ENCODE measurements around the gene EIPR1. TPM values are rescaled to one million over a fixed set of nuclear protein-coding genes. Genes with fewer than 3 reads are reported as not detected.

Gene EIPR1
- total and polyA plus RNA-seq, 5 donors from 2014 or later = 26.6 to 44.8 (median 33.7) TPM

DNA sequence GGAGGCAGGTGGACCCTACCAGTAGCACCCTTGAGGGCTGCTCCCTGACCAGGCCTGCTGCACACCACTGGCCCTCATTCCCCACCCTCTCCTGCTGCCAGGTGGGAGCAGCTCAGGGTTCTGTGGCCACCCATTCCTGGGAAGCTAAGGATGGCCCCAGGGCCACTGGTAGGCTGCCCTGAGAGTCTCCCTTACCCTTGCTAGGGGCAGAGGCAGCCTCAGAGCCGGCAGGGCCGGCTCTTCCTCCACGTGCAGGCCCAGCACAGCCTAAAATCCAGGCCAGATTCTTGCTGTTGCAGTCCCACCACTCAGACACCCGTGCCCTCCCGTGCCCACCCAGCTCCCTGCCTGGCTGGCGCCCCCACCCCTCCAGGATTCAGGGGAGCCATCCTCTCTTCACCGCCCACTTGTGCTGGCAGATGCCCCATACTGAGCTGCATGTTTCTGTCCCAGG is 199.0 kb downstream of the EIPR1 start:
- Mint-ChIP-seq H3K36me3 (peaks cover 10% of the 10 kb centered on the region), H3K4me3 (no peak overlapping the region), H3K4me1 (peaks cover 0 to 6% (median 0%) of the 10 kb centered on the region in 4 donors), H3K27me3 (no peaks in the 10 kb centered on the region), H3K27ac (no peak overlapping the region), H3K9me3 (no peaks in the 10 kb centered on the region)
- Histone ChIP-seq H3K9me3 (ENCODE audit: control insufficient read depth in 2 of 2, low read length in 2 of 2) (no peaks in the 10 kb centered on the region), H3K27me3 (ENCODE audit: control insufficient read depth, insufficient read depth, low read length) (no peaks in the 10 kb centered on the region), H3K27ac (ENCODE audit: insufficient read depth, low read length, poor library complexity, severe bottlenecking) (no peak overlapping the region), H3K4me3 (ENCODE audit: low read depth, low read length) (no peak overlapping the region), H3K36me3 (ENCODE audit: control insufficient read depth, insufficient read depth, low read length) (no peaks in the 10 kb centered on the region), H3K4me1 (ENCODE audit: control insufficient read depth, insufficient read depth, low read length, poor library complexity, severe bottlenecking) (no peaks in the 10 kb centered on the region)
- no peak for ATAC-seq (ENCODE audit: low read depth in 2 of 2)
- no peak for DNase-seq

DNA sequence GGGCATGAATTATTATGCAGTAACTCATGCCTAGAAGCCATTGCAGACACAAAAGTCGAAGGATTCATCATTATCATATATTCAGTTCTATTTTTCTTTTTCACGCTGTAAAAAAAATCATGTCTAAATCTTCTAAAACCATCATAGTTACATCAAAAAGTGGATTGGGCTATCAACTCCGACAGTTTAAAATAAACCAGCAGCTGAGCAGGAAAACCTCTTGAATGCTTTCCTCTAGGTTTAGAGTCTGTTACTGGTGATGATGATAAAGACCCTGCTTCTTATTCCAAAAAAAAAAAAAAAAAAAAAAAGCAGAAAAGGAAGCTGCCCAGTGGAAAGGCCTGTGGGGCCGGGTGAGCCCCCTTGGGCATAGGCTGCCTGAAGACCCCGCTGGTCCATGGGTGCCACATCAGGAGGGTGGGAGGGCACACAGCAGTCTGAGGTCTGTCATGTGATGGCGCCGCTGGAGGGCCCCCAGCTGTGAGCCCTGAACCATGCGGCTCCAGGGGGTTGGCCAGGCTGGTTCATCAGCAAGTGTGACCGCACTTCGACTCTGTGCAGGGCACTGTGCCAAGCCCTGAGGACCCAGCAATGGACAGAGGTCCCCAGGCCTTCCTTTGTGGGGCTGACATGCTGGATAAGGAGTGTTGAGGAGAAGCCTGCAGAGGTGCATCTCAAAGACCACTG is 199.6 kb downstream of the EIPR1 start:
- Histone ChIP-seq H3K9me3 (ENCODE audit: control insufficient read depth in 2 of 2, low read length in 2 of 2) (no peaks in the 10 kb centered on the region), H3K4me1 (ENCODE audit: control insufficient read depth, insufficient read depth, low read length, poor library complexity, severe bottlenecking) (no peaks in the 10 kb centered on the region), H3K4me3 (ENCODE audit: low read depth, low read length) (no peak overlapping the region), H3K27me3 (ENCODE audit: control insufficient read depth, insufficient read depth, low read length) (no peaks in the 10 kb centered on the region), H3K27ac (ENCODE audit: insufficient read depth, low read length, poor library complexity, severe bottlenecking) (no peak overlapping the region), H3K36me3 (ENCODE audit: control insufficient read depth, insufficient read depth, low read length) (no peaks in the 10 kb centered on the region)
- Mint-ChIP-seq H3K36me3 (peaks cover 15% of the 10 kb centered on the region), H3K4me1 (peaks cover 0 to 6% (median 0%) of the 10 kb centered on the region in 4 donors), H3K27me3 (no peaks in the 10 kb centered on the region), H3K4me3 (no peak overlapping the region), H3K9me3 (no peaks in the 10 kb centered on the region), H3K27ac (peak overlapping the region; percentile 22 to 86 (median 58))
- ATAC-seq (ENCODE audit: low read depth in 2 of 2) = no peak
- no peak for DNase-seq

GRCh38 chr2:3176869-3177255 is 200.8 kb downstream of the EIPR1 start:
- H3K4me3 Mint-ChIP-seq = no peak overlapping the region
- H3K27ac Mint-ChIP-seq = peak overlapping the region in 1 of 3 donors; percentile 86
- peaks cover 0 to 6% (median 0%) of the 10 kb centered on the region in 4 donors for H3K4me1 Mint-ChIP-seq
- H3K9me3 Mint-ChIP-seq = no peaks in the 10 kb centered on the region
- Histone ChIP-seq H3K4me1 (ENCODE audit: control insufficient read depth, insufficient read depth, low read length, poor library complexity, severe bottlenecking) (no peaks in the 10 kb centered on the region), H3K4me3 (ENCODE audit: low read depth, low read length) (no peak overlapping the region), H3K27ac (ENCODE audit: insufficient read depth, low read length, poor library complexity, severe bottlenecking) (no peak overlapping the region), H3K36me3 (ENCODE audit: control insufficient read depth, insufficient read depth, low read length) (peaks cover 7% of the 10 kb centered on the region), H3K9me3 (ENCODE audit: control insufficient read depth in 2 of 2, low read length in 2 of 2) (no peaks in the 10 kb centered on the region), H3K27me3 (ENCODE audit: control insufficient read depth, insufficient read depth, low read length) (no peaks in the 10 kb centered on the region)
- ATAC-seq (ENCODE audit: low read depth in 2 of 2) (no peak), DNase-seq (no peak)
- peaks cover 20% of the 10 kb centered on the region for H3K36me3 Mint-ChIP-seq
- H3K27me3 Mint-ChIP-seq = no peaks in the 10 kb centered on the region

DNA sequence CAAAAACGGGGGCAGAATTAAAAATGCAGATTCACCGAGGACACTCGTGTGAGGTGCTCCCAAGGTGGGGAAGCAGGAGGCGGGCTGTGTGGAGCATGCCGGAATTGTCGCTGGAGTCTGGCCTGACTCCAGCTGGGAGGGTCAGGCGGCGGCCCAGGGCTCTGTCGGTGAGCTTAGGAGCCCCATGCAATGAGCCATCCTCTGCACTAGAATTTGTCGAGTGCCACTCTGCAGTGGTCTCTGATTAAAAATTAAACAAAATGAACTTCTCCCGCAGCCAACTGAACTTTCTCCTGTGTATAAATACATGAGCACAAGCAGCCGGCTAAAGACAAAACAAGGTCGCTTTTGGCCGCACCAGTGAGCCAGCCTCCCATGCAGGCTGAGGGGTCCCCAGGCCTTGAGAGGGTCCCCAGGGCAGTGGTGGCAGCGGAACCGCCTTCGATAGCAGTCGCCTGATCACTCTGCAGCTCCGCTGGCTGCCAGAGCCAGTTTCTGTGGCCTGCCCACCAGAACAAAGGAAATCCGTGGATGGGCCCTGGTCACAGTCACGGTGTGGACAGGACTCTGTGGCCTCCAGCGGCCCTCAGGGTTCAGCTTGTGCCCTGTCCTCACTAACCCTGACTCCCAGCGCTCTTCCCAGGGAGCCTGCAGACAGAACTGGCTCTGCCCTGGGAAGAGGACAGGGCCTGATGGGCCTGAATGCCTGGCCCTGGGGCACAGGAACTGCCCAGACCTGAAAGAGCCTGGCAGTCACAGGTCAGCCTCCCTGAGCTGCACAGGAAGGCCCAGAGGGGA is 201.3 kb downstream of the EIPR1 start:
- DNase-seq (no peak), ATAC-seq (ENCODE audit: low read depth in 2 of 2) (no peak)
- no peaks in the 10 kb centered on the region for H3K27me3 ChIP-seq (ENCODE audit: control insufficient read depth, insufficient read depth, low read length)
- H3K27ac Mint-ChIP-seq = no peak overlapping the region
- H3K9me3 Mint-ChIP-seq = no peaks in the 10 kb centered on the region
- H3K4me3 Mint-ChIP-seq = no peak overlapping the region
- peaks cover 0 to 4% (median 0%) of the 10 kb centered on the region in 4 donors for H3K4me1 Mint-ChIP-seq
- H3K27me3 Mint-ChIP-seq = no peaks in the 10 kb centered on the region
- H3K4me3 ChIP-seq (ENCODE audit: low read depth, low read length) = no peak overlapping the region
- H3K9me3 ChIP-seq (ENCODE audit: control insufficient read depth in 2 of 2, low read length in 2 of 2) = no peaks in the 10 kb centered on the region
- no peak overlapping the region for H3K27ac ChIP-seq (ENCODE audit: insufficient read depth, low read length, poor library complexity, severe bottlenecking)
- peaks cover 7% of the 10 kb centered on the region for H3K36me3 ChIP-seq (ENCODE audit: control insufficient read depth, insufficient read depth, low read length)
- no peaks in the 10 kb centered on the region for H3K4me1 ChIP-seq (ENCODE audit: control insufficient read depth, insufficient read depth, low read length, poor library complexity, severe bottlenecking)
- H3K36me3 Mint-ChIP-seq = peaks cover 26% of the 10 kb centered on the region

DNA sequence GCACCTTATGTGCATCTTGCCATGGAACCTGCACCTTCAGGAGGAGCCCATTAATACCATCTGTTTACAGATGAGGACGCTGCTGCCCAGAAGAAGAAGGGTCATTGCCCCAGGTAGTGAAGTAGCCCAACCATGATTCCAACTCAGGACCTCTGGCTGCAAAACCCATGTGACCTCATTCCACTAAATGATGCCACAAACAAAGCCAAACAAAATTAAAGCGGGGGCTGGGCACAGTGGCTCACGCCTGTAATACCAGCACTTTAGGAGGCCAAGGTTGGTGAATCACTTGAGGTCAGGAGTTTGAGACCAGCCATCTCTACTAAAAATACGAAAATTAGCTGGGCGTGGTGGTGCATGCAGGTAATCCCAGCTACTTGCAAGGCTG is 202.1 kb downstream of the EIPR1 start:
- ATAC-seq (ENCODE audit: low read depth in 2 of 2) (no peak), DNase-seq (no peak)
- Histone ChIP-seq H3K36me3 (ENCODE audit: control insufficient read depth, insufficient read depth, low read length) (peaks cover 7% of the 10 kb centered on the region), H3K27me3 (ENCODE audit: control insufficient read depth, insufficient read depth, low read length) (no peaks in the 10 kb centered on the region), H3K4me3 (ENCODE audit: low read depth, low read length) (no peak overlapping the region), H3K9me3 (ENCODE audit: control insufficient read depth in 2 of 2, low read length in 2 of 2) (no peaks in the 10 kb centered on the region), H3K4me1 (ENCODE audit: control insufficient read depth, insufficient read depth, low read length, poor library complexity, severe bottlenecking) (no peaks in the 10 kb centered on the region), H3K27ac (ENCODE audit: insufficient read depth, low read length, poor library complexity, severe bottlenecking) (no peak overlapping the region)
- Mint-ChIP-seq H3K27ac (no peak overlapping the region), H3K4me1 (peaks cover 0 to 2% (median 0%) of the 10 kb centered on the region in 4 donors), H3K4me3 (no peak overlapping the region), H3K9me3 (no peaks in the 10 kb centered on the region), H3K36me3 (peaks cover 27% of the 10 kb centered on the region), H3K27me3 (no peaks in the 10 kb centered on the region)

- peaks cover 27% of the 10 kb centered on the region for H3K36me3 Mint-ChIP-seq
- Histone ChIP-seq H3K27me3 (ENCODE audit: control insufficient read depth, insufficient read depth, low read length) (no peaks in the 10 kb centered on the region), H3K27ac (ENCODE audit: insufficient read depth, low read length, poor library complexity, severe bottlenecking) (no peak overlapping the region), H3K9me3 (ENCODE audit: control insufficient read depth in 2 of 2, low read length in 2 of 2) (no peaks in the 10 kb centered on the region), H3K4me3 (ENCODE audit: low read depth, low read length) (no peak overlapping the region), H3K36me3 (ENCODE audit: control insufficient read depth, insufficient read depth, low read length) (peaks cover 7% of the 10 kb centered on the region), H3K4me1 (ENCODE audit: control insufficient read depth, insufficient read depth, low read length, poor library complexity, severe bottlenecking) (no peaks in the 10 kb centered on the region)
- no peaks in the 10 kb centered on the region for H3K9me3 Mint-ChIP-seq
- H3K4me3 Mint-ChIP-seq = no peak overlapping the region
- H3K4me1 Mint-ChIP-seq = no peaks in the 10 kb centered on the region
- ATAC-seq (ENCODE audit: low read depth in 2 of 2) = no peak
- H3K27ac Mint-ChIP-seq = no peak overlapping the region
- DNase-seq = no peak
- H3K27me3 Mint-ChIP-seq = no peaks in the 10 kb centered on the region
These were observed 202.7 kb downstream of the EIPR1 start for GRCh38 chr2:3174626-3175567.

DNA sequence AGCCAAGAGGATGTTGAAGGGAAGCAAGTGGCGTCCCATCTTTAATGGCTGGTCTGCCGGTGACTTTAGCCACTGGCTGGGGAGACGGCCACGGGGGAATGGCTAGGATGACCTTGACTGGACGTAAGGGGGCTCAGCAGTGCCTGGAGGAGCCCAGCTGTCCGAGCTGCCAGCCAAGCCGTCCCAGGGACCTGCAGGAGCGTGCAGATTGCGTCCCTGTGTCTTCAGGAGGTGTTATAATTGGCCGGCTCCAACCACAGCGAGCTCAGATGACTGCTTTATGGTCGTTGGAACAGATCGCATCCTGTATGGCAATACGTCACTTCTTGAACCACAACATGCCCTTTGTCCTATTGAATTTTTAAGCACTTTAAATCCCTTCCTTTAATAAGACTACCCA is 204.6 kb downstream of the EIPR1 start:
- H3K27ac Mint-ChIP-seq = no peak overlapping the region
- no peak overlapping the region for H3K27ac ChIP-seq (ENCODE audit: insufficient read depth, low read length, poor library complexity, severe bottlenecking)
- H3K4me1 Mint-ChIP-seq = no peaks in the 10 kb centered on the region
- H3K36me3 Mint-ChIP-seq = peaks cover 32% of the 10 kb centered on the region
- no peaks in the 10 kb centered on the region for H3K27me3 Mint-ChIP-seq
- ATAC-seq (ENCODE audit: low read depth in 2 of 2) (no peak), DNase-seq (no peak)
- no peaks in the 10 kb centered on the region for H3K9me3 Mint-ChIP-seq
- H3K4me3 Mint-ChIP-seq = no peak overlapping the region
- no peaks in the 10 kb centered on the region for H3K4me1 ChIP-seq (ENCODE audit: control insufficient read depth, insufficient read depth, low read length, poor library complexity, severe bottlenecking)
- H3K4me3 ChIP-seq (ENCODE audit: low read depth, low read length) = no peak overlapping the region
- no peaks in the 10 kb centered on the region for H3K9me3 ChIP-seq (ENCODE audit: control insufficient read depth in 2 of 2, low read length in 2 of 2)
- no peaks in the 10 kb centered on the region for H3K27me3 ChIP-seq (ENCODE audit: control insufficient read depth, insufficient read depth, low read length)
- peaks cover 7% of the 10 kb centered on the region for H3K36me3 ChIP-seq (ENCODE audit: control insufficient read depth, insufficient read depth, low read length)

Measured in CD4-positive, CD25-positive, alpha-beta regulatory T cell (primary cell).